Measurements from ENCODE around the gene CTNND2. TPM values are rescaled to one million over a fixed set of nuclear protein-coding genes. Genes with fewer than 3 reads are reported as not detected.

Gene CTNND2
- total RNA-seq, 1 experiment from 2014 or later: not detected

- no peak for DNase-seq (ENCODE audit: low read depth in 1 of 2, low spot score in 2 of 2)
- H3K4me3 ChIP-seq: no peak overlapping the region
- H3K36me3 ChIP-seq: no peaks in the 10 kb centered on the region
- H3K4me1 ChIP-seq (replicated peaks): no peaks in the 10 kb centered on the region
- H3K27me3 ChIP-seq (replicated peaks): peaks cover 10% of the 10 kb centered on the region
- no peaks in the 10 kb centered on the region for H3K9me3 ChIP-seq (replicated peaks)
- no peak overlapping the region for H3K27ac ChIP-seq
These were observed 507.3 kb downstream of the CTNND2 start for GRCh38 chr5:11396917-11397316.

GRCh38 chr5:11394933-11395332 lies 509.3 kb downstream of the CTNND2 start:
- Histone ChIP-seq H3K27me3 (replicated peaks) (no peaks in the 10 kb centered on the region; the same call in none of the 2 replicates), H3K9me3 (replicated peaks) (no peaks in the 10 kb centered on the region), H3K36me3 (no peaks in the 10 kb centered on the region), H3K27ac (no peak overlapping the region), H3K4me3 (no peak overlapping the region), H3K4me1 (replicated peaks) (peaks cover 9% of the 10 kb centered on the region)
- no peak for DNase-seq (ENCODE audit: low read depth in 1 of 2, low spot score in 2 of 2)

GRCh38 chr5:11390291-11390767 lies 513.9 kb downstream of the CTNND2 start:
- no peaks in the 10 kb centered on the region for H3K36me3 ChIP-seq
- peaks cover 14% of the 10 kb centered on the region for H3K4me1 ChIP-seq (replicated peaks)
- no peaks in the 10 kb centered on the region for H3K9me3 ChIP-seq (replicated peaks)
- H3K27me3 ChIP-seq (replicated peaks): peaks cover 15% of the 10 kb centered on the region
- H3K4me3 ChIP-seq: no peak overlapping the region
- DNase-seq (ENCODE audit: low read depth in 1 of 2, low spot score in 2 of 2): peak in 1 of 2 experiments; percentile 47
- H3K27ac ChIP-seq: peak overlapping the region; percentile 8; the same call in 1 of the 2 replicates

- DNase-seq (ENCODE audit: low read depth in 1 of 2, low spot score in 2 of 2): no peak
- Histone ChIP-seq H3K4me1 (replicated peaks) (peaks cover 20% of the 10 kb centered on the region), H3K36me3 (no peaks in the 10 kb centered on the region), H3K4me3 (no peak overlapping the region), H3K9me3 (replicated peaks) (no peaks in the 10 kb centered on the region), H3K27ac (no peak overlapping the region), H3K27me3 (replicated peaks) (peaks cover 36% of the 10 kb centered on the region)
These were observed 516.9 kb downstream of the CTNND2 start for GRCh38 chr5:11387382-11387781.

DNA sequence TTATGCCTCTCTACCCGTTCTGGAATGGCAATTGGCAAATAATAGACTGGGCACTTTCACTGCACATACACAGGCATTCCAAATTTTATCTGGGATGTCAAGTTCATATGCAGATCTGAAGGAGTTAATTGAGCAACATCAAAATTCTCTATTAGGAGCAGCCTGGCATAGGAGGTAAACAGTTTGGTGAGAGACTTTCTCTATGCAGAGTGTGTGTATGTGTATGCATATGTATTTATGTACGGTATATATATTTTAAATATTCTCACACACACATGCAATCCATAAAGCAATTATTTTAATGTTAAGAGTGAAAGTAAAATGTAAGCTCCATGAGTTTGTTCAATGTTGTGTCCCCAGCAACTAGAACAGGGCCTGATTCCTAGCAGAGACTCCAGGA lies 517.8 kb downstream of the CTNND2 start:
- no peak for DNase-seq (ENCODE audit: low read depth in 1 of 2, low spot score in 2 of 2)
- Histone ChIP-seq H3K4me1 (replicated peaks) (peaks cover 20% of the 10 kb centered on the region), H3K4me3 (no peak overlapping the region), H3K27me3 (replicated peaks) (peaks cover 36% of the 10 kb centered on the region), H3K27ac (no peak overlapping the region), H3K36me3 (no peaks in the 10 kb centered on the region), H3K9me3 (replicated peaks) (no peaks in the 10 kb centered on the region)

- H3K27me3 ChIP-seq (replicated peaks): peaks cover 38% of the 10 kb centered on the region
- no peak for DNase-seq (ENCODE audit: low read depth in 1 of 2, low spot score in 2 of 2)
- no peak overlapping the region for H3K4me3 ChIP-seq
- H3K4me1 ChIP-seq (replicated peaks): peaks cover 20% of the 10 kb centered on the region
- H3K9me3 ChIP-seq (replicated peaks): no peaks in the 10 kb centered on the region
- no peak overlapping the region for H3K27ac ChIP-seq
- no peaks in the 10 kb centered on the region for H3K36me3 ChIP-seq
These were observed 518.3 kb downstream of the CTNND2 start for GRCh38 chr5:11385901-11386293.

- Histone ChIP-seq H3K36me3 (no peaks in the 10 kb centered on the region), H3K27me3 (replicated peaks) (peaks cover 39% of the 10 kb centered on the region), H3K9me3 (replicated peaks) (no peaks in the 10 kb centered on the region), H3K27ac (no peak overlapping the region), H3K4me3 (no peak overlapping the region), H3K4me1 (replicated peaks) (peaks cover 16% of the 10 kb centered on the region)
- no peak for DNase-seq (ENCODE audit: low read depth in 1 of 2, low spot score in 2 of 2)
These were observed 518.9 kb downstream of the CTNND2 start for GRCh38 chr5:11385251-11385900.

- H3K4me1 ChIP-seq (replicated peaks): peaks cover 8% of the 10 kb centered on the region
- no peaks in the 10 kb centered on the region for H3K9me3 ChIP-seq (replicated peaks)
- peaks cover 39% of the 10 kb centered on the region for H3K27me3 ChIP-seq (replicated peaks)
- no peak for DNase-seq (ENCODE audit: low read depth in 1 of 2, low spot score in 2 of 2)
- H3K27ac ChIP-seq: no peak overlapping the region
- H3K36me3 ChIP-seq: no peaks in the 10 kb centered on the region
- H3K4me3 ChIP-seq: no peak overlapping the region
These were observed 519.6 kb downstream of the CTNND2 start for GRCh38 chr5:11384441-11385250.

DNA sequence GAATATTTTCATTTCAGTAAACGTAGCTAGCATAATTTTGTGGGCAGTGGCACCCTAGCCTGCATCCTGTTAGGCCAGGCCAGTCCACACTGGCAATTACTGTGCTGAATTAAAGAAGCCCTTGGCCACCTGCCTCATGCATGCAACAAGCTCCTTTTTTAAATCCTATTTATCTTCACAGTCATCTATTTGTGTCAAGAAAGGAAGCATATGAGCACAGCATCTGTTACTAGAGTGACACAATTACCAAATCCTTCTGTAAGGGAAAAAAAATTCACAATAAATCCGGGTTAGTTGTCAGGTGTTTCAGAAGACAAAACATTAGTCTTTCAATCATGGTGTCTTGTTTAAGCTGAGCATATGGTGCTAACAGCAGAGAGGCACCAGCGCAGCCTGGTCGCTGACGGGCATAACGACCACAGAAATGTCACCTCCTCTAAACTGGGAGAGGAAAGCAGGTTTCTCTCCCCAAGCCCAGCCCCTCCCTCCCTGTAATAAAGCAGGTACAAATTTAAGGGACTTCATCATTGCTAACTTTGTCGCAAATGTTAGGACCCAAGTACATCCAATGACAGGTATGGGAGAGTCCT lies 520.6 kb downstream of the CTNND2 start:
- H3K9me3 ChIP-seq (replicated peaks): no peaks in the 10 kb centered on the region
- peaks cover 39% of the 10 kb centered on the region for H3K27me3 ChIP-seq (replicated peaks)
- no peaks in the 10 kb centered on the region for H3K36me3 ChIP-seq
- DNase-seq (ENCODE audit: low read depth in 1 of 2, low spot score in 2 of 2): no peak
- no peak overlapping the region for H3K27ac ChIP-seq
- no peak overlapping the region for H3K4me3 ChIP-seq
- peaks cover 7% of the 10 kb centered on the region for H3K4me1 ChIP-seq (replicated peaks)

- DNase-seq (ENCODE audit: low read depth in 1 of 2, low spot score in 2 of 2): no peak
- H3K9me3 ChIP-seq (replicated peaks): no peaks in the 10 kb centered on the region
- H3K36me3 ChIP-seq: no peaks in the 10 kb centered on the region
- no peak overlapping the region for H3K4me3 ChIP-seq
- peaks cover 7% of the 10 kb centered on the region for H3K27me3 ChIP-seq (replicated peaks)
- H3K4me1 ChIP-seq (replicated peaks): peaks cover 3% of the 10 kb centered on the region
- no peak overlapping the region for H3K27ac ChIP-seq
These were observed 525.8 kb downstream of the CTNND2 start for GRCh38 chr5:11378461-11378860.

- DNase-seq (ENCODE audit: low read depth in 1 of 2, low spot score in 2 of 2): no peak
- Histone ChIP-seq H3K27ac (no peak overlapping the region), H3K4me1 (replicated peaks) (peaks cover 3% of the 10 kb centered on the region), H3K27me3 (replicated peaks) (peaks cover 3% of the 10 kb centered on the region), H3K36me3 (no peaks in the 10 kb centered on the region), H3K9me3 (replicated peaks) (no peaks in the 10 kb centered on the region), H3K4me3 (no peak overlapping the region)
These were observed 526.4 kb downstream of the CTNND2 start for GRCh38 chr5:11377896-11378295.

DNA sequence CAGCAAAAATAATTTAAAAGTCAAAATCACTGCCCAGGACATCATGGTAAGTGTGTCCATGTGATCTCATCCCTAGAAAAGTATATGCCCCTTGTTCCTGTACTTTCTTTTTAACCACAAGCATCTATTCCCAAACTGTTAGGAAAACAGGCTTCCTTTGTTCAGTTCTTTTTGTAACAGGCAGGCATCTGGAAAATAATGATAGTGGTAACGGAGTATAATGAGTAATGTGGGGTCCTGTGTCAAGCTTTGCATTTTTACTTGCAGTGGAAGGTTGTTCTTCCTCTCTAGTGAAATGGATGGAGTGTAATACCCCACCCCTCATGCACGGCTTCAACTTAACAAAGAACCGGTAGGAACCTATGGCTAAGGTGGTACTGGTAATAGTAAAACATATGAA lies 532.1 kb downstream of the CTNND2 start:
- Histone ChIP-seq H3K36me3 (no peaks in the 10 kb centered on the region), H3K9me3 (replicated peaks) (no peaks in the 10 kb centered on the region), H3K27me3 (replicated peaks) (peaks cover 12% of the 10 kb centered on the region; the same call in 1 of the 2 replicates), H3K4me1 (replicated peaks) (no peaks in the 10 kb centered on the region), H3K27ac (no peak overlapping the region), H3K4me3 (no peak overlapping the region)
- no peak for DNase-seq (ENCODE audit: low read depth in 1 of 2, low spot score in 2 of 2)

GRCh38 chr5:11371021-11371420 lies 533.2 kb downstream of the CTNND2 start:
- H3K4me3 ChIP-seq: no peak overlapping the region
- H3K9me3 ChIP-seq (replicated peaks): no peaks in the 10 kb centered on the region
- no peaks in the 10 kb centered on the region for H3K4me1 ChIP-seq (replicated peaks)
- H3K36me3 ChIP-seq: no peaks in the 10 kb centered on the region
- DNase-seq (ENCODE audit: low read depth in 1 of 2, low spot score in 2 of 2): no peak
- no peak overlapping the region for H3K27ac ChIP-seq
- H3K27me3 ChIP-seq (replicated peaks): peaks cover 17% of the 10 kb centered on the region; the same call in 1 of the 2 replicates

DNA sequence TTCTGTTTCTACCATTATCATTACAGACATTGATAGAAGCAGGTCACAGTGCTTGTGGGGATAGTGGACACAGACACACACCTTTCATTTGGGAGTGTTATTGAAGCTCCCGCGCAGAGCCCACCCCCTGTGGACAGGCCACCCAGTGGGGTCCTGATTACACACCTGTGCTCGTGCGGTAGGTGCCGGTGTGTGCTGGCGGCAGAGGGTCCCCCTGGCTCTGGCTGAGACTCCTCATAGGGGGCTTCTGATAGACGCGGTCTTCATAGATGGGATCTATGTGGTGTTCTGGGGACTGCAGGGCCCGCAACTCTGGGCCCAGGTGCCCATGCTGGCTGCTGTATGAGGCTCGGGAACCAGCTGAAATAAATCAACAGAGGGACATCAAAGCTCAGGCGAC lies 539.7 kb downstream of the CTNND2 start:
- H3K4me1 ChIP-seq (replicated peaks): no peaks in the 10 kb centered on the region
- H3K36me3 ChIP-seq: no peaks in the 10 kb centered on the region; the same call in 1 of the 2 replicates
- no peak overlapping the region for H3K27ac ChIP-seq
- H3K27me3 ChIP-seq (replicated peaks): peaks cover 7% of the 10 kb centered on the region
- DNase-seq (ENCODE audit: low read depth in 1 of 2, low spot score in 2 of 2): no peak
- no peaks in the 10 kb centered on the region for H3K9me3 ChIP-seq (replicated peaks)
- no peak overlapping the region for H3K4me3 ChIP-seq

Data from SJSA1 (cell line).